SU-DHL-6 (cell line): ENCODE results near the gene MX2.
"Not testable (repeated sequence)": the region's sequence is repeated elsewhere in the genome, so short reads cannot be mapped to it uniquely, and the experiment has no call there.

Experiments
- EZH2phosphoT487 ChIP-seq: fragments of 200-600 bp; sonication (generic), shearing (Covaris generic); conservative IDR thresholded peaks from 2 replicates; pipeline ENCODE4 v1.6.1; 2018; ENCODE audit warnings: mild to moderate bottlenecking, antibody characterized with exemption, low read length, moderate library complexity, mixed read lengths
- TF ChIP-seq, protein P1 (sequence below): fragments of 200-600 bp; sonication (generic); IDR thresholded peaks from one replicate; pipeline ENCODE4 v1.5.1; 2017; ENCODE audit warnings: antibody characterized with exemption, mild to moderate bottlenecking, low read length, moderate library complexity; ENCODE audit not compliant: insufficient read depth, poor library complexity, severe bottlenecking

DNA sequence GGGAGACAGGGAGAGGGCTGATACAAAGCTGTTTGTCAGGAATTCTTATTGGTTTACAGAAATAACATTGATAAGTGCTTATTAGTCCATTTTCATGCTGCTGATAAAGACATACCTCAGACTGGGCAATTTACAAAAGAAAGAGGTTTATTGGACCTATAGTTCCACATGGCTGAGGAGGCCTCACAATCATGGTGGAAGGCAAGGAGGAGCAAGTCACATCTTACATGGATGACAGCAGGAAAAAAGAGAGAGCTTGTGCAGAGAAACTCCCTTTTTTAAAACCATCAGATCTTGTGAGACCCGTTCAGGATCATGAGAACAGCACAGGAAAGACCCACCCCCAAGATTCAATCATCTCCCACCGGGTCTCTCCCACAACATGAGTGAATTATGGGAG lies 55.7 kb downstream of the MX2 start:
- TF ChIP-seq, protein P1, sequence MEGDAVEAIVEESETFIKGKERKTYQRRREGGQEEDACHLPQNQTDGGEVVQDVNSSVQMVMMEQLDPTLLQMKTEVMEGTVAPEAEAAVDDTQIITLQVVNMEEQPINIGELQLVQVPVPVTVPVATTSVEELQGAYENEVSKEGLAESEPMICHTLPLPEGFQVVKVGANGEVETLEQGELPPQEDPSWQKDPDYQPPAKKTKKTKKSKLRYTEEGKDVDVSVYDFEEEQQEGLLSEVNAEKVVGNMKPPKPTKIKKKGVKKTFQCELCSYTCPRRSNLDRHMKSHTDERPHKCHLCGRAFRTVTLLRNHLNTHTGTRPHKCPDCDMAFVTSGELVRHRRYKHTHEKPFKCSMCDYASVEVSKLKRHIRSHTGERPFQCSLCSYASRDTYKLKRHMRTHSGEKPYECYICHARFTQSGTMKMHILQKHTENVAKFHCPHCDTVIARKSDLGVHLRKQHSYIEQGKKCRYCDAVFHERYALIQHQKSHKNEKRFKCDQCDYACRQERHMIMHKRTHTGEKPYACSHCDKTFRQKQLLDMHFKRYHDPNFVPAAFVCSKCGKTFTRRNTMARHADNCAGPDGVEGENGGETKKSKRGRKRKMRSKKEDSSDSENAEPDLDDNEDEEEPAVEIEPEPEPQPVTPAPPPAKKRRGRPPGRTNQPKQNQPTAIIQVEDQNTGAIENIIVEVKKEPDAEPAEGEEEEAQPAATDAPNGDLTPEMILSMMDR = not testable (repeated sequence)
- TF ChIP-seq EZH2phosphoT487 = not testable (repeated sequence)
